KBM-7 (cell line): ENCODE data around the gene ACOT4.
"Not testable (repeated sequence)": the region's sequence is repeated elsewhere in the genome, so short reads cannot be mapped to it uniquely, and the experiment has no call there.

Experiments used
- DNase-seq: peaks from one replicate; pipeline ENCODE4 v3.0.0-alpha.2; 2015
- in situ Hi-C: fragments of 300-500 bp; cut with MboI; formaldehyde crosslinking; loops from 2 replicates; pipeline ENCODE4 v1.14.3; 2020; ENCODE audit warnings: low sequenced_read_pairs, low pct_unique_long_range_greater_than_20kb, mixed read lengths

ACOT4 gene

DNA sequence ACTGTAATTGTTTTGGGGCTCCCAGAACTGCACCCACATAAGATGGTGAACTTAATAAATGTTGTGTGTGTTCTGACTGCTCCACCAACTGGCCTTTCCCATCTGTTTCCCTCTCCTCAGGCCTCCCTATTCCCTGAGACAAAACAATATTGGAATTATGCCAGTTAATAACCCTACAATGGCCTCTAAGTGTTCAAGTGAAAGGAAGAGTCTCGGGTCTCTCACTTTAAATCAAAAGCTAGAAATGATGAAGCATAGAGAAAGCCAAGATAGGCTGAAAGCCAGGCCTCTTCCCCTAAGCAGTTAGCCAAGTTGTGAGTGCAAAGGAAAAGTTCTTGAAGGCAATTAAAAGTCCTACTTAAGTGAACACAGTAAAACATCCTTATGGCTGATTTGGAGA is 34.0 kb downstream of the ACOT4 start:
- in situ Hi-C loops: no loop called here
- no peak for DNase-seq

DNA sequence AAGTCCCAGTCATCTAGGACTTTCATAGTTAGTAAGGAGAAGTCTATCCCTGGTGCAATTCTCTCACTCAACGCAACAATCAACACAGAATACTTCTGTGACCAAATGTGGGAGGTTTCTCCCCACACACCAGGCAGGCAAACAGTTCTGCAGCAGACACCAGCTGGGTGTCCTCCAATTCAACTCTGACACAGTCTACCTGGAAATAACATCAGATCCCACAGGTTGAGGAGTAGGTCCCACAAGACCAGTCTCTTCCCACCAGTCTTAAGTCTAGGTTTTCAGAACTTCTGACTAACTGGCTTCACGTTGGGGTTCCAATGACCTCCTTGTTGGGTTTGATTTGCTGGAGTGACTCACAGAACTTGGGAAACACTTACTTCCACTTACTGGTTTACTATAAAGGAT is 35.5 kb downstream of the ACOT4 start:
- no peak for DNase-seq
- in situ Hi-C loops: no loop called here

GRCh38 chr14:73630009-73630780 is 38.5 kb downstream of the ACOT4 start:
- no peak for DNase-seq
- in situ Hi-C loops: no loop called here

- DNase-seq: peak; percentile 69
- in situ Hi-C loops: no loop called here
These were observed 41.7 kb downstream of the ACOT4 start for GRCh38 chr14:73633116-73634010.

DNA sequence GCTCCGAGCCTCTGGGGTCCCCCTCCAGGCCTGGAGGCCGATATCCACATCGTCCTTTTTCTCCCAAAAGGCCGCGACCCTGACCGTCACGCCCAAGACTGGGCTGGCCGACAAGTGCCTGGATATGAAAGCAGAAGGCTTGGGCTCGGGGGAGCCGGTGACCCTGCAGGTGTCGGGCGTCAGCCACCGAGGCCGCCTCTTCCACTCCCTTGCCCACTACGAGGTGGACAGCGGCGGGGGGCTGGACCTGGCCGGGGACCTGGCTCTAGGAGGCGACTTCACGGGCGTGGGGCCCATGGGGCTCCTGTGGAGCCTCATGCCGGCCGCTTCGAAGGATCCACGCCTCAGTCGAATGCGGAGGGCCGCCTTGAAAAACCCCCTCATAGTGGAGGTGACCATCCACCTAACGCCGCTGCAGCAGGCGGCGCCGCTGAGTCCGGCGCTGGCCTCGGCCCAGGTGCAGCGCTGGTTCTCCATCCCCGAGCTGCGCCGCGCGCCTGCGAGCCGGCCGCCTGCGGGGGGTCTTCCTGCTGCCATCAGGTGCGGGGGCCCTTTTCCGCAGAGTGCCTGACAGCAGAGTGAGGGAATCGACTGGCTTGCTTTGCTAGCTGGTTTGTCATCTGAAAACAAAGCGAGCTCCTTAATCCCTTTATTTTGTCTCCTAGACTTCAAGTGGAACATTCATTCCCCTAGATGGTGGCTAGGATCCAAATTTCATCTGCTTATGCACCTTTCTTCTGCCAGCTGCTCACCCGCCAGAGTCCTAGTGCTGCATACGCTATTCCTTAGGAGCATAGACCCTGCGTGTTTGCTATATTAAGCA is 42.5 kb downstream of the ACOT4 start:
- DNase-seq: no peak
- in situ Hi-C loops: no loop called here

DNA sequence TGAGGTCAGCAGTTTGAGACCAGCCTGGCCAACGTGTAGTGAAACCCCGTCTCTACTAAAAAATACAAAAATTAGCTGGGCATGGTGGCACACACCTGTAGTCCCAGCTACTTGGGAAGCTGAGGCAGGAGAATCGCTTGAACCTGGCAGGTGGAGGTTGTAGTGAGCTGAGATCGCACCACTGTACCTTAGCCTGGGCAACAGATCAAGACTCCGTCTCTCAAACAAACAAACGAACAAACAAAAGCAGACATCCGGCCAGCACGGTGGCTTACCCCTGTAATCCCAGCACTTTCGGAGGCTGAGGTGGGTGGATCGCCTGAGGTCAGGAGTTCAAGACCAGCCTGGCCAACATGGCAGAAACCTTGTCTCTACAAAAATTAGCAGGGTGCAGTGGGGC is 44.7 kb downstream of the ACOT4 start:
- DNase-seq, in situ Hi-C loops: not testable (repeated sequence)

GRCh38 chr14:73637830-73638229 is 46.2 kb downstream of the ACOT4 start:
- in situ Hi-C loops: no loop called here
- DNase-seq: no peak

DNA sequence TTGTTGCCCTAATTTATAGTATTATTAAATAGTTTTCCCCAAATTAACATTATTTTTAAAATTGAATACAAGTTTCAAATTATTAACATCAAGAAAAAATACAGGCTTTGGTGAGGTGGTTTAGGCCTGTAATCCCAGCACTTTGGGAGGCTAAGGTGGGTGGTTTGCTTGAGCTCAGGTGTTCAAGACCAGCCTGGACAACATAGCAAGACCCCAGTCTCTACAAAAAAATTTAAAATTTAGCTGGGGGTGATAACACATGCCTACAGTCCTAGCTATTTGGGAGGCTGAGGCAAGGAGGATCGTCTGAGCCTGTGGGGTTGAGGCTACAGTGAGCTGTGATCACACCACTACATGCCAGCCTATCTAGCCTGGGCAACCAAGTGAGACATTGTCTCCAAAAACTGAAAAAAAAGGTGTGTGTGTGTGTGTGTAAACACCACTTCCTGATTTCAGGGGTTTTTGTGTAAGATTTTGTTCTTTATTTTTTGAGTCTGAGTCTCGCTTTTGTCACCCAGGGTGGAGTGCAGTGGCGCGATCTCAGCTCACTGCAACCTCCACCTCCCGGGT is 49.2 kb downstream of the ACOT4 start:
- in situ Hi-C loops: no loop called here
- DNase-seq: no peak

GRCh38 chr14:73644531-73645247 is 53.0 kb downstream of the ACOT4 start, which contains the start of gene DNAL1:
TSS of gene DNAL1 (plus strand) at chr14:73644986. CDS start at chr14:73645040, 54 bp downstream.
- peak; percentile 92 for DNase-seq
- in situ Hi-C loops: no loop called here

GRCh38 chr14:73645248-73645610 is 53.6 kb downstream of the ACOT4 start:
- in situ Hi-C loops: no loop called here
- no peak for DNase-seq
